Midbrain (tissue), 1 donor: ENCODE data around the gene ADAM23.

Experiments
- DNase-seq: peaks from one replicate; lab custom pipeline; 2025; lab: John Stamatoyannopoulos, UW

Gene ADAM23

GRCh38 chr2:206511283-206511682 lies 68.0 kb downstream of the ADAM23 start:
- no peak for DNase-seq

- no peak for DNase-seq
These were observed 69.7 kb downstream of the ADAM23 start for GRCh38 chr2:206512999-206513398.

DNA sequence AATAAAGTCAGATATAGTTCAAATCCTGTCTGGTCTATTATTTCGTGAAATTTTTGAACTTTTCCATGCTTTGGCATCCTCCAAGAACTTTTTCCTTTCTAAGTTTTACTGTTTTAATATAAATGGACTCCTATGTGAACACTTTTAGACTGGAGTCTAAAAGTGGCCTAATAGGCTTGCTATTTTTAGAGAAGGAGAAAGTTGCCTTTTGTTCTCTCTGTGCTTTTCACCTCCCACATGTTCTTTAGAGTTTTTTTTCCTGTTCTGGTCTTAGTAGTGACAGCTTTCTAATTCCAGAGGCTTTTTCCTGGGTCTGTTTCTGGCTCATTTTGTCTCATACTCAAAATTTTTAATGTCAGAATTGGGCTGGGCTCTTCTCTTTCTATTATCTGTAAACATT lies 72.2 kb downstream of the ADAM23 start:
- no peak for DNase-seq

- no peak for DNase-seq
These were observed 75.7 kb downstream of the ADAM23 start for GRCh38 chr2:206518997-206519396.

DNA sequence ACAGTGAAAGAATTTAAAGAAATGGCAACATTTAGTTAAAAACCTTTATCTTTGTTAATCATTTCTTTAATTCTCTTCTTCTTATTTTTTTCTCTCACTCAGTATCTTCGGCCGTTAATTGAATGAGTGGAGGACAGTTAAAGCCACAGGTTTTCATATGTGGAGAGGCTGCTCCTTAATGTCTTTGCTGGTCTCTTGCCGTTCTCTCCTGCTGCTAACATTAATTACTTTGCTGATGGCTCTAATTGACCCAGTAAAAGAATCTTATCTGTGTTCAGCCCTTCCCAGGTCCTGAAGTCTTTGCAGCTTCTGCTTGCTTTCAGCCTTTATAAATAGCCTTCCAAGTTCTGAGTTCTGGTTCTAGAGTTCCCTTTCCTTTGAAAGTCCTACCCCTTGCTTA lies 77.1 kb downstream of the ADAM23 start:
- DNase-seq, result no peak

GRCh38 chr2:206521115-206521514 lies 77.8 kb downstream of the ADAM23 start:
- DNase-seq, result no peak

DNA sequence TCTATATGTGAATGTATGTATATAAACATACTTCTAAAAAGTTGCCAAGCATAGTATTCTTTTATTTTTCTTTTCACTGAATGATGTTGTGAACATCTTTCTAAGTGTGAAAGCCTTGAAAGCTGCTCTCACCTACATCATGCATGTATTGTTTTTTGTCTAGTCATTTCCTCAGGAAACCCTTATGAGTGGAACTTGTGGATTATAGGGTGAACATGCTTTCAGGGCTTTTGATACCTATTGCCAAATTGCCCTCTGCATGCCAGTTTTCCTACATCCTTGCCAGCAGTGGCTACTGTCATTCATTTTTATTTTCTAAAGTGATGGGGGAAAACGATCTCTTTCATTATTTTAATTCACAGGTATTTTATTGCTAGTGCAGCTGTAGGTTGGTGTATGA lies 78.3 kb downstream of the ADAM23 start:
- DNase-seq, result no peak

- no peak for DNase-seq
These were observed 83.1 kb downstream of the ADAM23 start for GRCh38 chr2:206526416-206526815.

GRCh38 chr2:206527153-206527552 lies 83.8 kb downstream of the ADAM23 start:
- DNase-seq, result no peak

DNA sequence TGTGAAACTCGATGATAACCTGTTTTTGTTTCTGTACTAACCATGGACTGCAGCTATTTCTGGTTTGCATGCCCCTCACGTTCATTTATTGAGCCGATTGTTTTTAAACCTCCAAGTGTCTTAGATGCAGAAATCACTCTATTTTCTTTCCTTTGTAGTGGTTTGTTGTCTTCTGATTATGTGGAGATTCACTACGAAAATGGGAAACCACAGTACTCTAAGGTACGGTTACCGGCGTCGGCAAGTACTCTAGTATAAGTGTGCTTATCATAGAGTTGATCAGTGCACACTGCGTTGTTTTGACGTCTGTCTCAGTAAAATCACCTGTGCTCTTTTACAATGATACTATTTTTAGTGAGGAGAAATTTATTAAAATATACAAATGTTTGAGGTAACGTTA lies 87.4 kb downstream of the ADAM23 start:
- DNase-seq, result no peak

- no peak for DNase-seq
These were observed 88.7 kb downstream of the ADAM23 start for GRCh38 chr2:206531996-206532543.

- DNase-seq, result no peak
These were observed 90.6 kb downstream of the ADAM23 start for GRCh38 chr2:206533977-206534376.

DNA sequence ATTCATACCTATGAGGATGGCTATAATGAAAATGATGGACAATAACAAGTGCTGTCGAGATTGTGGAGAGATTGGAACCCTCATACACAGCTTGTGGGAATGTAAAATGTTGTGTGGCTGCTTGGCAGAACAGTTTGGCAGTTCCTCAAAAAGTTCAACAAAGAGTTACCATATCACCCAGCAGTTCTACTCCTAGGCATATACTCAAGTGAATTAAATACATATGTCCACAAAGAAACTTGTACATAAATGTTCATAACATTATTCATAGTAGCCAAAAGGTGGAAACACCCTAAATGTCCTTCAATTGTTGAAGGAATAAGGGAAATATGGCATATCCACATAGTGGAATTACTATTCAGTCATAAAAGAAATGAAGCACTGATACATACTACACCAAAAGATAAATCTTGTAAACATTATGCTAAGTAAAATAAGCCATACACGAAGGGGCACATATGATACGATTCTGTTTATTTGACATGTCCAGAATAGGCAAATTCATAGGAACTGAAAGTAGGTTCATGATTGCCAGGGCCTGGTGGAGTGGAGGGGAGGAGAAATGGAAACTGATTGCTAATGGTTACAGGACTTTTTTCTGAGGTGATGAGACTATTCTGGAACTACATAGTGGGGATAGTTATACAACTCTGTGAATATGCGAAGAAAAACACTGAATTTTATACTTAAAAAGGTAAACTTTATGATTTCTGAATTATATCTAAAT lies 92.1 kb downstream of the ADAM23 start:
- DNase-seq, result no peak

DNA sequence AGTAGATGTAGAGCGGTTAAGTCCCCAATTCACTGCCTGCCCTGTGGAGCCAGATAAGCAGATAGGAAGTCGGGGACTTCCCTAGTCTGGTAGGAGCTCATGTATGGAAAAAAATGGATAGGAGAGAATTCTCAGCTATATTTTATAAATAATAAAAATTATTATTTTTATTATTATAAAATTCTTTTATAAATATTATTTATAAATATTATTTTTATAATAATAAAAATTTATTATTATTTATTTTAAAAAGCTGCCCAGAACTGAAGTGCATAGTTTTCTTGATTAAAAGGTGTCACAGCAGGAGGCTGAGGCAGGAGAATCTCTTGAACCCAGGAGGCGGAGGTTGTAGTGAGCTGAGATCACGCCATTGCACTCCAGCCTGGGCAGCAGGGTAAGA lies 97.4 kb downstream of the ADAM23 start:
- DNase-seq, result no peak

GRCh38 chr2:206543073-206543472 lies 99.7 kb downstream of the ADAM23 start:
- no peak for DNase-seq

- no peak for DNase-seq
These were observed 105.1 kb downstream of the ADAM23 start for GRCh38 chr2:206548383-206548782.

DNA sequence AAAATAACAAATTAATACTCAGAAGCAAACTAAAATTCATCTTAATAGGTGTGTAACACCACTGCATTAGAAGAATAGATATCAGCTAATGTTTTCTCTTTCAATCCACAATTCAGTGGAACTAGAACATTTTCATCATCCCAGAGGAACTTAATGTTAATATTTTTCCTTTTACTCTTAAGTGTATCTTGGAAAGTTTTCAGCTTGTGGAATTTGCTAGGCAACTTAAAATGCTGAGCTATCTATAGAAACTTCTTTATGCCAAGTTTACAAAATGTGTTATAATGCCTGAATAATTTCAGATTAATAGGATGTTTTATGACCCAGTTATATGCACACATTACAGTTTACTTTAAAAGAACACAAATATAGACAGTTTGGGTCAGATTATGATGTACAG lies 112.4 kb downstream of the ADAM23 start:
- no peak for DNase-seq

- peak; percentile 29 for DNase-seq
These were observed 113.1 kb downstream of the ADAM23 start for GRCh38 chr2:206556357-206556949.

- DNase-seq, result no peak
These were observed 114.0 kb downstream of the ADAM23 start for GRCh38 chr2:206557321-206557720.

DNA sequence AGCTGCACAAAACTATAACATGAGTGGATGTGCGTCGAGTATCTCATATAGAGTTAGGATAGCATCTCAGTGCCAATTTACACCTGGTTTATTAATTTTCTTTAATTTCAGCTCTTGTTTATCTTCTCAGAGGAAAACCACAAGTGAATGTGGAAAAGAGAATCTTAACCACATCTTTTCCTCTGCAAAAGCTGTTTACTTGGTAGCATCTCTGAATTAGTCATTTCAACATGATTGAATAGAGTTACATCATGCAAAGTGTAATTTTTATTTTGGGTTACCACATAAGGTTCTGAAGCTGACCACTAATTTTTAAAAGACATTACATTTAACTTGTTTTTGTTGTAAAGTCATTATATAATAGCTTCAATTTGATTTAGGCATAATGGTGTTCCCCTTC lies 115.2 kb downstream of the ADAM23 start:
- no peak for DNase-seq

GRCh38 chr2:206561962-206562361 lies 118.6 kb downstream of the ADAM23 start:
- no peak for DNase-seq

- DNase-seq, result no peak
These were observed 119.0 kb downstream of the ADAM23 start for GRCh38 chr2:206562375-206562774.

- no peak for DNase-seq
These were observed 120.0 kb downstream of the ADAM23 start for GRCh38 chr2:206563374-206563773.

DNA sequence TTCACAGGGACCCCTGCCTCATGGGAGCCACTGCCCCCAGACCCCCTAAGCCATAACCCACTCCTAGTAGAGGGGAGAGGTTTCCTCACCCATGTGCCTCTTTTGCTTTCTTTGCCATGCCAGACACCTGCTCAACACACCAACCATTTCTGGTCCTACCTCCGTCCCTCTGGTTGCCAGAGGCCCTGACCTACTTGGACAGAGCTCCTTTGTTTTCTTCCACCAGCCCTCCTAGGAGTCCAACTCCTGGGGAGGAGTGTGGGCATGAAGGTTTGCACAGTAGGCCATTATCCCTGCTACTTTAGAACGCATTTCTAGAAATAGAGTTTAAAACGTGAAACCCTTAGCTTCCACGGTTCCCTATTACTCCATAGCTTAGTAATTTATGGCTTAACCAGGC lies 122.3 kb downstream of the ADAM23 start:
- DNase-seq, result no peak
